MM.1S (cell line): Measurements from ENCODE around the gene ENTREP1.

ENCODE experiments used
- DNase-seq: peaks from one replicate; pipeline ENCODE4 v3.0.0-alpha.2; 2015
- H2AFZ ChIP-seq: fragments of 300-600 bp; sonication (generic); 2 replicates; pipeline ENCODE4 v1.6.0; 2016; ENCODE audit warnings: antibody characterized with exemption, low read length
- H3F3A ChIP-seq: fragments of 300-600 bp; sonication (generic); 2 replicates; pipeline ENCODE4 v1.6.1; 2016; ENCODE audit warnings: mild to moderate bottlenecking, antibody characterized with exemption, low read length, moderate library complexity, mixed read lengths; ENCODE audit not compliant: insufficient read depth
- H3K27ac ChIP-seq: fragments of 300-600 bp; sonication (generic); 2 replicates; pipeline ENCODE4 v1.5.1; 2016; ENCODE audit warnings: mild to moderate bottlenecking, low read length
- H3K27me3 ChIP-seq: fragments of 300-600 bp; sonication (generic); replicated peaks from 2 replicates; pipeline ENCODE4 v1.6.0; 2016; ENCODE audit warnings: low read length; ENCODE audit not compliant: insufficient read depth
- H3K36me3 ChIP-seq: fragments of 300-600 bp; sonication (generic); replicated peaks from 2 replicates; pipeline ENCODE4 v1.6.1; 2016; ENCODE audit warnings: mild to moderate bottlenecking, low read length, mixed read lengths; ENCODE audit not compliant: insufficient read depth
- H3K4me1 ChIP-seq: fragments of 300-600 bp; sonication (generic); 2 replicates; pipeline ENCODE4 v1.6.1; 2016; ENCODE audit warnings: low read length, mixed read lengths
- H3K4me2 ChIP-seq: fragments of 300-600 bp; sonication (generic); 2 replicates; pipeline ENCODE4 v1.6.0; 2016; ENCODE audit warnings: low read depth, low read length
- H3K4me3 ChIP-seq: fragments of 300-600 bp; sonication (generic); 2 replicates; pipeline ENCODE4 v1.5.1; 2016; ENCODE audit warnings: low read length, mixed read lengths
- H3K79me2 ChIP-seq: fragments of 300-600 bp; sonication (generic); 2 replicates; pipeline ENCODE4 v1.6.1; 2016; ENCODE audit warnings: mixed run types, low read length, mixed read lengths
- H3K9ac ChIP-seq: fragments of 300-600 bp; sonication (generic); 2 replicates; pipeline ENCODE4 v1.6.1; 2016; ENCODE audit warnings: low read length, mixed read lengths
- H3K9me2 ChIP-seq: fragments of 300-600 bp; sonication (generic); replicated peaks from 2 replicates; pipeline ENCODE4 v1.6.1; 2016; ENCODE audit warnings: mild to moderate bottlenecking, low read length, mixed read lengths; ENCODE audit not compliant: insufficient read depth
- H3K9me3 ChIP-seq: fragments of 300-600 bp; sonication (generic); replicated peaks from 2 replicates; pipeline ENCODE4 v1.6.1; 2016; ENCODE audit warnings: mild to moderate bottlenecking, low read length, mixed read lengths; ENCODE audit not compliant: insufficient read depth
- H4K20me1 ChIP-seq: fragments of 300-600 bp; sonication (generic); 2 replicates; pipeline ENCODE4 v1.6.1; 2016; ENCODE audit warnings: mild to moderate bottlenecking, low read length, moderate library complexity, mixed read lengths; ENCODE audit not compliant: insufficient read depth
- EZH2 ChIP-seq: fragments of 300-600 bp; sonication (generic); optimal IDR thresholded peaks from 2 replicates; pipeline ENCODE3; 2017; ENCODE audit warnings: low read depth, mild to moderate bottlenecking, antibody characterized with exemption, low read length, mixed read lengths
- EZH2phosphoT487 ChIP-seq: fragments of 300-600 bp; sonication (generic); IDR thresholded peaks from 2 replicates; pipeline ENCODE4 v1.6.1; 2018; ENCODE audit warnings: antibody characterized with exemption, low read length
- TF ChIP-seq, protein P1 (sequence below): fragments of 300-600 bp; sonication (generic); IDR thresholded peaks from 2 replicates; pipeline ENCODE4 v1.5.1; 2016; ENCODE audit warnings: antibody characterized with exemption, low read length, mixed read lengths

ENTREP1 gene

DNA sequence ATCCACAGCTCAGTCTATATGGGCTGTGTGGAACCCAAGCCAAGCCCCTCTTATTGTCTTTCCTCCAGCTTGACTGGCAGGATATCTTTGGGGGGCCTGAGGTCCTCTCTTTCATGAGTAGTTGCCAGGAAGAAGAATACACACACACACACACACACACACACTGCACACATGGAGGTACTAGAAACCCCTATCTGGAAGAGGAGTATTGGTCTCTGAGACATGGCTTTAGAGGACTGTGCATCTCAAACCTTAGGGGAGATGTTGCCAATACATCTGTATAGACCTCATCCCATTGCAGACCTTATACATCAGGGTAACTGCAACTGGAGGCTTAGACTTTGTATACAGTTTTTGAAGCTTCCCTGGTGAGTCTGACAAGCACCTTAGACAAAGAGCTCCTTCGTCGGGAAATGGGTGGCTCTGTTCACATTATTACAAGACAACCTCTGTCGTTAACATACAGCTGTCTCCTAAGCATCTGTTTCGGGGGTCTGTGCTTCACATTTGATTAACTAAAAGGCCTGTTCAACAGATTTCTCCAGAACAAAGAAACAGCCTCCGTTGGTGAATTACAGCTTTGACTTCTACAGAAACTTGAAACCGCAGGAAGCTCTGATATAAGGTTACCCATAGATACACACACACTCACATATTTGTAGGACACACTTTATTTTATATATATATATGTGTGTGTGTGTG is 5.5 kb upstream of the ENTREP1 start:
- H3K27ac ChIP-seq, result no peak overlapping the region
- no peak for TF ChIP-seq EZH2
- no peak for TF ChIP-seq EZH2phosphoT487
- TF ChIP-seq, protein P1, sequence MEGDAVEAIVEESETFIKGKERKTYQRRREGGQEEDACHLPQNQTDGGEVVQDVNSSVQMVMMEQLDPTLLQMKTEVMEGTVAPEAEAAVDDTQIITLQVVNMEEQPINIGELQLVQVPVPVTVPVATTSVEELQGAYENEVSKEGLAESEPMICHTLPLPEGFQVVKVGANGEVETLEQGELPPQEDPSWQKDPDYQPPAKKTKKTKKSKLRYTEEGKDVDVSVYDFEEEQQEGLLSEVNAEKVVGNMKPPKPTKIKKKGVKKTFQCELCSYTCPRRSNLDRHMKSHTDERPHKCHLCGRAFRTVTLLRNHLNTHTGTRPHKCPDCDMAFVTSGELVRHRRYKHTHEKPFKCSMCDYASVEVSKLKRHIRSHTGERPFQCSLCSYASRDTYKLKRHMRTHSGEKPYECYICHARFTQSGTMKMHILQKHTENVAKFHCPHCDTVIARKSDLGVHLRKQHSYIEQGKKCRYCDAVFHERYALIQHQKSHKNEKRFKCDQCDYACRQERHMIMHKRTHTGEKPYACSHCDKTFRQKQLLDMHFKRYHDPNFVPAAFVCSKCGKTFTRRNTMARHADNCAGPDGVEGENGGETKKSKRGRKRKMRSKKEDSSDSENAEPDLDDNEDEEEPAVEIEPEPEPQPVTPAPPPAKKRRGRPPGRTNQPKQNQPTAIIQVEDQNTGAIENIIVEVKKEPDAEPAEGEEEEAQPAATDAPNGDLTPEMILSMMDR, result no peak
- no peaks in the 10 kb centered on the region for H4K20me1 ChIP-seq
- H3K27me3 ChIP-seq, result no peaks in the 10 kb centered on the region; the same call in 1 of the 2 replicates
- no peak overlapping the region for H3K4me2 ChIP-seq
- H3F3A ChIP-seq, result no peaks in the 10 kb centered on the region
- H3K9ac ChIP-seq, result no peak overlapping the region
- H3K4me3 ChIP-seq, result no peak overlapping the region
- no peak for DNase-seq
- no peaks in the 10 kb centered on the region for H3K4me1 ChIP-seq
- H3K36me3 ChIP-seq, result no peaks in the 10 kb centered on the region
- no peaks in the 10 kb centered on the region for H3K9me2 ChIP-seq
- H3K79me2 ChIP-seq, result no peaks in the 10 kb centered on the region
- H2AFZ ChIP-seq, result no peak overlapping the region
- H3K9me3 ChIP-seq, result no peaks in the 10 kb centered on the region

DNA sequence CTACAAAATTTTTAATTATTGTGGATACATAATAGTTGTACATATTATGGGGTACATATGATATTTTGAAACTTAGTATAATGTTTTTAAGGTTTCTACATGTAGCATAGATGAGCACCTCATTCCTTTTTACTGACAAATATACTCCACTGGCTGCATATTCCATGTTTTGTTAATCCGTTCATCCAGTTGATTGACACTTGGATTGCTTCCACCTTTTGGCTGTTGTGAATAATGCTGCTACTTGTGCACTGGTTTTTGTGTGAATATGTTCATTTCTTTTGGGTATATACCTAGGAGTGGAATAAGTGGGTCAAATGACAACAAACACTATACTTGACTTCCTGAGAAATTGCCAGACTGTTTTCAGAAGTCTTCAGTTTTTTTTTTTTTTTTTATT is 2.8 kb upstream of the ENTREP1 start:
- H3K79me2 ChIP-seq, result no peaks in the 10 kb centered on the region
- DNase-seq, result no peak
- no peaks in the 10 kb centered on the region for H3K9me2 ChIP-seq
- H3K4me1 ChIP-seq, result no peaks in the 10 kb centered on the region
- no peaks in the 10 kb centered on the region for H3K36me3 ChIP-seq
- H3K27me3 ChIP-seq, result no peaks in the 10 kb centered on the region; the same call in 1 of the 2 replicates
- H4K20me1 ChIP-seq, result no peaks in the 10 kb centered on the region
- no peaks in the 10 kb centered on the region for H3F3A ChIP-seq
- H3K27ac ChIP-seq, result no peak overlapping the region
- H3K4me2 ChIP-seq, result no peak overlapping the region
- H3K9ac ChIP-seq, result no peak overlapping the region
- no peak overlapping the region for H3K4me3 ChIP-seq
- no peak for TF ChIP-seq EZH2phosphoT487
- TF ChIP-seq, protein P1, result no peak
- no peak for TF ChIP-seq EZH2
- no peak overlapping the region for H2AFZ ChIP-seq
- no peaks in the 10 kb centered on the region for H3K9me3 ChIP-seq

DNA sequence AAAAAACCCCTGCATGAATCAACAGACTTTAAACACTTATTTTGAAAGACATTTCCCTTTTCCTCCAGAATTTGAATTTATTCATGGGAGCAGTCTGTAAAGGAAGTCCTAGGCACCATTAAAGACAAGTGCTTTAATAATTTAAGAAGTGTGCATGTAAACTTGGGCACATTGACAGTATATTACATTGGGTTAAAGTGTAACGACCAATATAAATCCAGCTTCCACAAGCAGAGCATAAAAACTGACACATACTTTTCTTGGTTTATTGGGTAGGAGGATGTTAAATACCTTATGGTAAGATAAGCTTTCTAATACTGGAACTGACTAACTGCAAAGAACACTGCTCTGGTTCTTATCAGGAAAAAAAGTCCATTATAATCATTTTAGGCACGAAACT is 1.2 kb upstream of the ENTREP1 start:
- H3K4me2 ChIP-seq, result no peak overlapping the region
- H3K4me3 ChIP-seq, result no peak overlapping the region
- H3K4me1 ChIP-seq, result no peaks in the 10 kb centered on the region
- H3K27ac ChIP-seq, result no peak overlapping the region
- H3F3A ChIP-seq, result no peaks in the 10 kb centered on the region
- DNase-seq, result no peak
- no peak overlapping the region for H2AFZ ChIP-seq
- H3K27me3 ChIP-seq, result no peaks in the 10 kb centered on the region; the same call in 1 of the 2 replicates
- H3K9me2 ChIP-seq, result no peaks in the 10 kb centered on the region
- no peaks in the 10 kb centered on the region for H3K9me3 ChIP-seq
- TF ChIP-seq EZH2phosphoT487, result no peak
- no peaks in the 10 kb centered on the region for H4K20me1 ChIP-seq
- H3K79me2 ChIP-seq, result no peaks in the 10 kb centered on the region
- no peak overlapping the region for H3K9ac ChIP-seq
- H3K36me3 ChIP-seq, result no peaks in the 10 kb centered on the region

DNA sequence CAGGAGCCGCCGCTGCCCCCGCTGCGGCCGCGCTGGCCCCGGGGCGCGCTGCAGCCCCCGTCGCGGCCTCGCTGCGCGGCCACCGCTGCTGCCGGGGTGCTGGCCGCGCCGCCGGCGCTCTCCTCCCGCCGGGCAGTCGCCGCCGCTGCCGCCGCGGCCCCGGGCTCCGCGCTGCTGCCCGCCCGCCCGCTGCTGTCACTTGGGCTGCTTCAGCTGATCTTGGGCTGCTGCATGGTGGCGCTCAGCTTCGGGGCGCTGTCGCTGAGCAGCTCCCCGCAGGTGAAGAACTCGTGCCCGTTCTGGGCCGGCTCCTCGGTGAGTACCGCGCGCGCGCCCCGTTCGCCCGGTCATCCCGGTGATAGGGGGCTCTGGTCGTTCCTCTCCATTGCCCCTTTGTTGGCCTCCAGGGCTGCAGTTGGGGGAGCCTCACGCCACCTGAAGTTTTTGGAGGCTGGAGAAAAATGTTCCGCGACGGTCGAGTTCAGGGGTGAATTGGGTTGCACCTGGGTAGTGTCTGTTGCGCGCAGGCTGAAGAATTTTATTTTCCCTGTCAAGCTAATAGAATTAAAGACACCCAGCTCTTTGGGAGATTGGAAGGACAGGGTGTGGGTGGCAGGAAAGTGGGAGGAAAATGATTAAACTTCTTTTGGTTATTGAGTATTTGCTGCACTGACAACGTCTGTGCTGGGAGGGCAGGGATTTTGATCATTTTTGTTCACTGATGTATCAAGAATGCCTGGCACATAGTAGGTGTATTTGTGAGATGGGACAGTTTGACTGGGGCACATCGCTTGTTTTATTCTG is 596 bp downstream of the ENTREP1 start:
- no peaks in the 10 kb centered on the region; the same call in 1 of the 2 replicates for H3K27me3 ChIP-seq
- H3K9ac ChIP-seq, result no peak overlapping the region
- H3K4me1 ChIP-seq, result no peaks in the 10 kb centered on the region
- H3K9me3 ChIP-seq, result no peaks in the 10 kb centered on the region
- no peaks in the 10 kb centered on the region for H4K20me1 ChIP-seq
- H3K79me2 ChIP-seq, result no peaks in the 10 kb centered on the region
- no peaks in the 10 kb centered on the region for H3F3A ChIP-seq
- H3K27ac ChIP-seq, result no peak overlapping the region
- peak; percentile 50 for DNase-seq
- H3K36me3 ChIP-seq, result no peaks in the 10 kb centered on the region
- H3K4me2 ChIP-seq, result peak overlapping the region; percentile 65
- H2AFZ ChIP-seq, result peak overlapping the region; percentile 17; the same call in 1 of the 2 replicates
- H3K9me2 ChIP-seq, result no peaks in the 10 kb centered on the region
- TF ChIP-seq EZH2 (no peak), EZH2phosphoT487 (no peak)
- TF ChIP-seq, protein P1, result peak; percentile 7; the same call in 1 of the 2 replicates
- H3K4me3 ChIP-seq, result peak overlapping the region; percentile 47
